Limb (tissue), 2 donors: ENCODE data around the gene BMAL1.
A peak's percentile ranks its signal among the peaks of the same experiment; 100 is the strongest.
"Not testable (repeated sequence)": the region's sequence is repeated elsewhere in the genome, so short reads cannot be mapped to it uniquely, and the experiment has no call there.

ENCODE experiments used
- DNase-seq, 2 donors: peaks; one replicate each; pipeline ENCODE4 v3.0.0-alpha.2; 2016; ENCODE audit errors: extremely low spot score in 2 of 2

The BMAL1 gene

DNA sequence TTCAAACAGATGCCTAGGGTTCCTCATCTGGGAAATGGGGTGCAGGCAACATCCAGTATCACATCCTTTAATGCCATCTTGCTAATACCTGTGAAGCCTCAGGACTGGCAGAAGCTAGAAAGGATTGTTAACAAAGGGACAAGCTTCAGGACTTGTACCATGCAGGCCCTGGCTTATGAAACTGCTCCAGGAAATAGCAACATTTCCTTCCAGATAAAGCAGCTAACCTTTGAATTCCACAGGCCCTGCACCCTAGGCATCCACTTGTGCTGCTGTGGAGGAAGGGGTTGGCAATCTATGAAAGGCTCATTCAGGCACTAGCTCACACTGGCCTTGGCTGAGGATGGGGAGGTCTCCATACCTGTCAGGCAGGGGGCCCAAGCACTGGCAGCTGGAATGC lies 98.2 kb downstream of the BMAL1 start:
- no peak for DNase-seq

DNA sequence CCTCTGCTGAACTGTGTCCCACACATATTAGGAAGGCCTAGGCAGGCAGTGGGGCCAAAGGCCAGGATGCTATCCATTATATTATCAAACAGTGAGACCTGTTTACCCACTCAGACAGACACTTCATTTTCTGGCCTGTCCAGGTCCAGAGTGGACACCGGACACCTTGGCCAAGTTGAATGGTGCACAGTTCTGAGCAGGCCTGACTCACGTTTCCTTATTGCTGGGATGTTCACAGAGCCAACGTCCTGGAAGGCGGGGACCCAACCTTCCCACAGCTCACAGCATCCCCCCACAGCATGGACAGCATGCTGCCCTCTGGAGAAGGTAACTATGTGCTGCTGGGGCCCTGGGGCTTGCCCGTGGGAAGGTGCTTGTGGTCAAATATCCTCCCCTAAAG lies 98.8 kb downstream of the BMAL1 start:
- no peak for DNase-seq

DNA sequence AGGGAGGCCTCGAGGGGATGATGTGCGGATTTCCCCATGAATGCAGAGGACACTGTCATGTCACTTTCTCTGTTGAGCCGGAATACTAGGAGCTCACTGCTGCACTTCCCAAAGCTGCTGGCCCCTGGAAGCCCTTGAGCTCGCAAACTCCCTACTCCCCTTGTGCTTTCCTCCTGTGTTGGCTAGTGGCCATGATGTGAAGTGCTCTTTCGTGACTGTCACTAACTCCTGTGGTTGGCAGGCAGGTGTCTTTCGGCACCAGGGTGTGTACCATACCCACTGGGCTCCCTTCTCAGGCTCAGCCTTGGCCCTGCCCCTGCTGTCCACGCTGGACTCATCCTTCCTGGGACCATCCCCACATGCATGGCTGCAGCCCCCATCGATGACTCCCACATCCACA lies 99.2 kb downstream of the BMAL1 start:
- DNase-seq, result no peak

DNA sequence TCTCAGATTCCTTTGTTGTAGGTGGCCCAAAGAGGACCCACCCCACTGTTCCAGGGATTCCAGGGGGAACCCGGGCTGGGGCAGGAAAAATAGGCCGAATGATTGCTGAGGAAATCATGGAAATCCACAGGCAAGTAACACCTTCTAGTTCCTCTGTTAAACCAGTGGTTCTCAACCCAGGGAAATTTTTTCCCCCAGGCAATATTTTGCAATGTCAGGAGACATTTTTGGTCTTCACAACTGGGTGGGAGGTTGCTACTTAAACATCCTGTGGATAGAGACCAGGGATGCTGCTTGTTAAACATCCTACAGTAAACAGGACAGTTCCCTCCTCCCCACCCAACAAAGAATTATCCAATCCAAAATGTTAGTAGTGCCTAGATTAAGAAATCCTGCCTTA lies 100.7 kb downstream of the BMAL1 start:
- DNase-seq, result no peak

DNA sequence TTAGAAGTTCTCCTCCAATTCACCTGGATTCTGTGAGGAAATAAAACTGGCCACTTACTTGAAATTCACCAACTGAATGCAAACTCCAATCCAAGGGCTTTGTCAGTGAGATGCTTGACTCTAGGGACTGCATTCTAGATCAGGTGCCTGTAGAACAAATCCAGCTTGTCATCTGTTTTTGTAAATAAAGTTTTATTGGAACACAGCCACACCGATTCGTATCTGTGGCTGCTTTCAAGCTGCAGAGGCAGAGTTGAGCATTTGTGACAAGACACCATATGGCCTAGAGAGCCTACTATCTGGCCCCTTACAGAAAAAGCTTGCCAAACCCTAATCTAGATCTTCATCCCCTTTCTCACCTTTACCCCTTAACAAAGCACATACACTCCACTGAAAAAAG lies 103.1 kb downstream of the BMAL1 start:
- no peak for DNase-seq

DNA sequence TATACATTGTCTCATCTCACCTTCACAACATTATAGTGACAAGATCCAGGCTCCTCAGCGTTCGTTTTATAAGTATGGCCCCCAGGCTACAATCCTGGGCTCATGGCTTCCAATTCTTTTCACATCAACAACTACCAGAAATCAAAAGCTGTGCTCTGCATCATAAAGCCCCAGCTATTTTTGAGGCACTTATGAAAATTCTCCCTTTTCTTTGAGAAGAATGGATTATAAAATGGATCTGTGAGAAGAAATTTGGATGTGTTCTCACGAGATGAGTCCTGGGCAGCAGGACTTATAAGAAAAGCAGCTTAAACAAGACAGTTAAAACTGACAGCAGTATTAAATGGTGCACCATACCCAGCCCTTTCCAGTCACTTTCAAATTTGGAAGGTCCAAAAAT lies 105.2 kb downstream of the BMAL1 start:
- no peak for DNase-seq

DNA sequence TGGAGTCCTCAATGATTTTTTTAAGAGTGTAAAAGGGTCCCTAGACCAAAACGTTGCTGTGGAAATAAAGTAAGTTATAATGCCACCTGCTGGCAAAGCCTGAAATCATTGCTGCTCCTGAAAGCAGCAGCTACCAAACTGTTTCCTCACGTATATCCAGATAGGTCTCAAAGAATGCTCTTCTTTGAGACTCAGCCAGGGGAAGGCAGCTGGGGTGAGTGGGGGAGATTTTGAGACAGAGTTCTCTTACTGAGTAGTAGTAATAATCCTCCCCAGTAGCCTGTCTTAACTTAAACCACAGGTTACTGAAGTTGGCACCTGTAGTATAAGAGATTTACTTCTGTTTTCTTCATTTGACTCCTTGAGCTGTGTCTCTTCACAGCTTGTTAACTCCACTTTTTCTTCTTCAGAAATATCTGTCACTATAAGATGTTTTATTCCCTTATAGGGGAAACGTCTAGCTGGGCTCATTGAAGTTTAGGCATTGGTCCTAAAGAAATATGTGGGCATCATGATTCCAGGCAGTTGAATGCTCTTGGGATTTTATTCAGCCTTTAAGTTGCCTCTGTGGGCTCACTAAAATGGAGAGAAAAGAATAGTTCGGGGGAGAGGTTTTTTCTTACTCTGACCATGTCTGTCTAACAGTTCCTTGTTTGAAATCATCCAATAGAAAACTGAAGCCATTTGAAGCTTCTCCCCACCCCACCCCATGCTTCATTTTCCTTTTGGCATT lies 107.5 kb downstream of the BMAL1 start:
- DNase-seq, result peak; percentile 55 to 60

DNA sequence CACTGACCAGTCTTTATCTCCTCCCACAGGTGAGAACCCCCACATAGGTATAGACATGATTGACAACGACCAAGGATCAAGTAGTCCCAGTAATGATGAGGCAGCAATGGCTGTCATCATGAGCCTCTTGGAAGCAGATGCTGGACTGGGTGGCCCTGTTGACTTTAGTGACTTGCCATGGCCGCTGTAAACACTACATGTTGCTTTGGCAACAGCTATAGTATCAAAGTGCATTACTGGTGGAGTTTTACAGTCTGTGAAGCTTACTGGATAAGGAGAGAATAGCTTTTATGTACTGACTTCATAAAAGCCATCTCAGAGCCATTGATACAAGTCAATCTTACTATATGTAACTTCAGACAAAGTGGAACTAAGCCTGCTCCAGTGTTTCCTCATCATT lies 109.0 kb downstream of the BMAL1 start:
- no peak for DNase-seq

DNA sequence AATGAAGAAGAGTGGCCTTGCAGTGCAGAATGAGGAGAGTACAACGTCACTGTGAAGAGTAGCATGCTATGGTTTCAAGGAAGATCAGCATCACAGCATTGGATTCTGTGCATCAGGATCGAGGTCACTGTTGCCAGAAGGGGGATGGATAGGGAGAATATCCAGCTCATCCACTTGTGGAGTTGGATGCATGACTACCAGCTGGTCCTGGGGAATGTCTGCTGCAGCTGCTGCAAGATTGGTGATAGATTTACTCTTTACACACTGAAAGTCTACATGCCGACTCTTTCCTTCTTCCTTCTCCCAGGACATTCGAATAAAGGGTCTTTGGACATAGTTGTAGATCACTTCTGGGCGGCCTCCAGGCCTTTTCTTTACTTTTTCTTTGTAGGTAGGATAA lies 111.2 kb downstream of the BMAL1 start:
- no peak for DNase-seq

DNA sequence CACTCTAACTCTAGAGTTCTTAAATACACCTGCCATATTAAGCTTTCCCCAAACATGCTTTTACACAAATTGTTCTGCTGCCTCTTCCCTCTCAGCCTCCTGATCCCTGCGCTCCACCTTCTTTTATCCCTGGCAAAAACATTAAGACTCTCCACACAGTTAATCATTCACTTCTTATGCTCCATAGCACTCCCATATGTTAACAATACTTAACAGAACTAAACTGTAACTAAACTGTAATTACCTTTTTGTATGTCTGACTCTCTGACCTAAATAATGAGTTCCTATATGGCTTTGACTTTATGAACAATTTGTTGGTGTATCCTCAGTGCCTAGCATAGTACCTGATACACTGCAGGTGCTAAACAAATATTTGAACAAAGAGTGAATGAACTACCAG lies 113.6 kb downstream of the BMAL1 start:
- no peak for DNase-seq

DNA sequence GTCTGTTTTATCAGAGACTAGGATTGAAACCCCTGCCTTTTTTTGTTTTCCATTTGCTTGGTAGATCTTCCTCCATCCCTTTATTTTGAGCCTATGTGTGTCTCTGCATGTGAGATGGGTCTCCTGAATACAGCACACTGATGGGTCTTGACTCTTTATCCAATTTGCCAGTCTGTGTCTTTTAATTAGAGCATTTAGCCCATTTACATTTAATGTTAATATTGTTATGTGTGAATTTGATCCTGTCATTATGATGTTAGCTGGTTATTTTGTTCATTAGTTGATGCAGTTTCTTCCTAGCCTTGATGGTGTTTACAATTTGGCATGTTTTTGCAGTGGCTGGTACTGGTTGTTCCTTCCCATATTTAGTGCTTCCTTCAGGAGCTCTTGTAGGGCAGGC lies 120.7 kb downstream of the BMAL1 start:
- DNase-seq, result not testable (repeated sequence)

DNA sequence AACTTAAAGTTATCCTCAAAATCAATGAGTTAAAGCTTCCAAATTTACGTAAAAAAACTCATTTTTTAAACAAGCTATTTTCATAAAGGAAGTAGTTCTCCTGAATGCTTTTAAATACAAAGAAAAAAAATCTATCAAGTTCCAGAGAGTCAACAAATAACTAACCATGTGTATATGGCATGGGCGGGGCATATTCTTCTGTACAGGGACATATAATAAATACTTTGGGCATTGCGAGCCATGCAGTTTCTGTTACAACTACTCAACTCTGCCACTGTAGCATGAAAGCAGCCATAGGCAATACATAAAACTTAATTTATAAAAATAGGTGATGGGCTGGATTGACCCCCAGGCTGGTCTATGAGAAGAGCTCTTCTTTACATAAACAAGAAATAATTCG lies 127.6 kb downstream of the BMAL1 start:
- DNase-seq, result no peak

DNA sequence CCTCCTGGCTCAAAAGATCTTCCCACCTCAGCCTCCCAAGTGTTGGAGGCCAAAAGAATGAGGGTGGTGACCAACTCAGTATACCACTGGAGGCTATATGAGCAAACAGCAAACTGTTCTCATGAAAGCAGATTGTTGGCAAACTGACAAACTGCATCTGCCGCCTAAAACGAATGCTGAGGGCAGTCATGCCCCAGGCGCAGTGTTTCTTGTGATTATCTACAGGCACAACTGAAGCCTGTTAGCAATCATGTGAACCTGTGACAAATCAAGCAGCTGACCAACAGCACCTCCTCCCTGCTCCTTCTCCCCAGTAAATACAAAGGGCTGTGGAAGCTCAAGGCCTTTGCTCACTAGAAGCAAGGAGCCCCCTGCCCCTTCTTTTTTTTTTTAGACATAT lies 137.6 kb downstream of the BMAL1 start:
- DNase-seq, result no peak

DNA sequence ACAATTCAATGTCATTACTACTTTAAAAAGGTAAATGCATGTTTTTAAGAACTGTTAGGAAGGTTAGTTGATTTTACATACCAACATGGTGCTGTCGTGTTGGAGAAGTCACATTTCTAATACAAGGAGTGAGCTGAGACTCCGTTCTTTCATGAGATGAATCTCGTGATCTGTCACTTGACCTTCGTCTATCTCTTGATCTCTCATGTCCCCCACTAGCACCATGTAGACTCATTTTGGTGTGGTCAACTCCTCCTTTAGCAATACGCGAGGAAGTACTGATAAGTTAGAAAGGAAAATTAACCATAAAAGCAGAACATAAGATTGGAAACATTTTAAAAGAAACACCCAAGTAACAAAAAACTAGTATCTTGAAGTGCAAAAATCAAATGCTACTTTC lies 144.0 kb downstream of the BMAL1 start:
- DNase-seq, result no peak

DNA sequence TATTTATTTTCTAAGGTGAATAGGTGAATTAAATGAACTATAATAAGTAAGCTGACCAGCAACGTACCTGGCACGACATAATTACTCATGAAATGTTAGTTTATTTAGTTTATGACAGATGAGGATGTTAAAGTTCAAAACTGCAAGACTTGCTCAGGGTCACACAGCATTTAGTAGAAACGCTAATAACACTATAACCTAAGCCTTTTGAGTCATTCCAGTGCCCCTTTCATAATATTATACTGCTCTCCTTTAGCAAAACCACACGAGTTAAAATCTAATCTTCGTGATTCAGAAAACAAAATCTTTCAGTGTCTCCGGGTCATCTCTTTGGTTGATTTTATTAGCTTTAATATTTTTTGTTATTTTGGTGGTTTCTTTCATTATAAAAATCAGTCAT lies 145.8 kb downstream of the BMAL1 start:
- no peak for DNase-seq

DNA sequence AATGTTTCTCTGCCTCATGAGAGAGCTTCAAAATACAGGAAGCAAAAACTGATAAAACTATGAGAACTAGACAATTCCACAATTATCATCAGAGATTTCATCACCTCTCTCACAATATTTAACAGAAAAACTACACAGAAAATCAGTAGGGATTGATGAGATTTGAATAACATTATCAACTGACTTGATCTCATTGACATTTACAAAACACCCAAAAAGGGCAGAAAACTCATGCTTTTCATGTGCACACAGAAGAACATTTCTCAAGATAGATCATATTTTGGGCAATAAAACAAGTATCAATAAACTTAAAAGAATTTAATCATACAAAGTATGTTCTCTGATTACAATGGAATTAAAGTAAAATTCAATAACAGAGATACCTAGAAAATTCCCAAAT lies 149.8 kb downstream of the BMAL1 start:
- no peak for DNase-seq

DNA sequence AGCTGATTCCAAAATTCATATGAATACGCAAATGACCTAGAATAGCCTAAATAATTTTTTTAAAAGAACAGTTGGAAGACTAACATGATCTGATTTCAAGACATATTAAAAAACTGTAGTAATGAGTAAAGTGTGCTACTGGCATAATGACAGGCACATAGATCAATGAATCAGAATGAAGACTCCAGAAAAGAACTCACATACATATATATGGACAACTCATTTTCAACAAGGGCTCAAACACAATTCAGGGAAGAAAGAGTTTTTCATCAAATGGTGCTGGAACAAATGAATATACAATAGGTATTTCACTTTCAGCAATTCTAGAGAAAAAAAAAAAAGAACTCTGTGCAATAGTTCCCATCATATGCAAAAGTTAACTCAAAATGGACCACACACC lies 151.7 kb downstream of the BMAL1 start:
- DNase-seq, result no peak

DNA sequence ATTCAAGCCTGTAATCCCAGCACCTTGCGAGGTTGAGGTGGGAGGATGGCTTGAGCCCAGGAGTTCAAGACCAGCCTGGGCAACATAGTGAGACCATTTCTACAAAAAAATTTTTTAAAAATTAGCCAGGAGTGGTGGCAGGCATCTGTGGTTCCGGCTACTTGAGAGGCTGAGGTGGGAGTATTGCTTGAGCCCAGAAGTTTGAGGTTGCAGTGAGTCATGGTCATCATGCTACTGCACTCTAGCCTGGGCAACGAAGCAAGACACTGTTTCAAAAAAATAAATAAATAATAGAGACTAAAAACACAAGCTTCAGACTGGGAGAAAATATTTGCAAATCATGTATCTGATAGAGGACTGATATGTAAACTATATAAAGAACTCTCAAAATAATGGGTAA lies 152.2 kb downstream of the BMAL1 start:
- DNase-seq, result no peak

DNA sequence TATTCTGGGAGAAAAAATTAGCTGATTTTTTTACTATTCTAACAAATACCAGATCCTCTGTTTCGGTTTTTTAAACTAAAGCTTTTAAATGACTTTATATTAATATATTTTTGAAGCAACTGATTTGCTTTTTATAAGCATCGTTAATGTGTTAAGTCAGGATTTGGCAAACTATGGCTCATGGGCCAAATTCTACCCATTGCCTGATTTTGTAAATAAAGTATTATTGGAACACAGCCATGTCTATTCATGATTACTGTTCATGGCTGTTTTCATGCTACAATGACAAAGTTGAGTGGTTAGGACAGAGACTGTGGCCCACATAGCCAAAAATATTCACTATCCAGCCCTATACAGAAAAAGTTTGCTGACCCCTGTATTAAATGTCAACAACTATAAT lies 155.8 kb downstream of the BMAL1 start:
- DNase-seq, result no peak

DNA sequence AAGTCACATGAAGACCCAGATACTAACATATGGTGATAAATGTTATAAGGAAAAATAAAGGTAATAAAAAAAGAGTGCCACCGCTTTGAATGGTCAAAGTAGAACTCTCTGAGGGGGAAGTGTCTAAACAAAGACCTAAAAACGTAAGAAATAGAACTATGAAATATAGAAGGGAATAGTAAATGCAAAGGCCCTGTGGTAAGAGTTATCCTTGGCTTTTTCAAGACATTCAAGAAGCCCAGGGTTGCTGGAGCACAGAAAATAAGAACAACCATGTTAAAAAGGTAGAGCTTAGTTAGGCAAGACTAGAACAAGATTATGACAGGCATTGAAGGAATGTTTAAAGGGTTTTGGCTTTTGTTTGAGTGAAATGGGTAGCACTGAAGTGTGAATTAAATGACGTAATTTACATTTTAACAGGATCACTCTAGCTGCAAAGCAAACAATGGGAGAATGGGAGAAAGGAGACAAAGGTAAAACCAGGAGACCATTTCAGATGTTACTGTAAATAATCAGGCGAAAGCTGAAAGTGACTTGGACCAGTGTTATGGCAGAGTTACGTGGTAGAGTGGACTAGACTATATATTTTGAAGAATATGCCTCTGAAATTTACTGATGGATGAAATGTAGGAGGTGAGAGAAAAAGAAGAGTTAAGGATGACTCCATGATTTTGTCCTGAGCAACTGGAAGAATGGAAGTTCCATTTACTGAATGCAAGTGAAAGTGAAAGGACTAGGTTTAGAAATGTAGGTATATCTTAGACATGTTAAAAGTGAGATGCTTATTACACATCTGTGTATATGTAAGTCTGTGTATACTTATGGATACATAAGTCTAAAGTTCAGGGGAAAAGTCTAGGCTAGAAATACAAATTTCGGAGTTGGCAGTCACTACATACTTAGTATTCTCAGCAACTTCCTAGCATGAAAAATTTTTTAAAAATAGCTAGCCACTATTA lies 156.9 kb downstream of the BMAL1 start:
- DNase-seq, result no peak

DNA sequence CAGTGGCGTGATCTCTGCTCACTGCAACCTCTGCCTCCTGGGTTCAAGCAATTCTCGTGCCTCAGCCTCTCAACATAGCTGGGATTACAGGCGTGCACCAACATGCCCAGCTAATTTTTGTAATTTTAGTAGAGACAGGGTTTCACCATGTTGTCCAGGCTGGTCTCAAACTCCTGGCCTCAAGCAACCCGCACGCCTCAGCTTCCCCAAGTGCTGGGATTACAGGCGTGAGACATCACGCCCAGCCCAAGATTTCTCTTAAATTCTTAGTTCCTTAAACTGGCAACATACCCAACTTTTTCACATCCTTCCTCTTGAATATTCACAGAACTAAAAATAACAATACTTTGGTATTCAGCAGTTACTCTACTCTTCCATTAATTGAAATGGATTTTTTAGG lies 159.2 kb downstream of the BMAL1 start:
- not testable (repeated sequence) for DNase-seq
